Loucy (cell line): Measurements from ENCODE around the gene MMP13.

Source experiments
- H2AFZ ChIP-seq: fragments of 200-600 bp; sonication (generic); 2 replicates; pipeline ENCODE4 v1.6.0; 2016; ENCODE audit warnings: antibody characterized with exemption, mild to moderate bottlenecking, low read length, moderate library complexity
- H3F3A ChIP-seq: fragments of 200-600 bp; 2 replicates; pipeline ENCODE4 v1.6.0; 2016; ENCODE audit warnings: antibody characterized with exemption, low read depth, mild to moderate bottlenecking
- H3K27me3 ChIP-seq: fragments of 200-600 bp; sonication (generic); 2 replicates; pipeline ENCODE4 v1.6.1; 2014; ENCODE audit warnings: low read length, mild to moderate bottlenecking; ENCODE audit not compliant: insufficient read depth, poor library complexity, severe bottlenecking
- H3K36me3 ChIP-seq: fragments of 200-600 bp; sonication (generic); 2 replicates; pipeline ENCODE4 v1.6.1; 2016; ENCODE audit warnings: low read length; ENCODE audit not compliant: insufficient read depth
- H3K4me1 ChIP-seq: fragments of 200-600 bp; sonication (generic); 2 replicates; pipeline ENCODE4 v1.5.1; 2014; ENCODE audit warnings: low read length, mild to moderate bottlenecking; ENCODE audit not compliant: insufficient read depth, poor library complexity, severe bottlenecking
- H3K4me2 ChIP-seq: fragments of 200-600 bp; sonication (generic); 2 replicates; pipeline ENCODE4 v1.6.0; 2014; ENCODE audit warnings: antibody characterized with exemption, low read length, low read depth, mild to moderate bottlenecking; ENCODE audit not compliant: poor library complexity, severe bottlenecking
- H3K4me3 ChIP-seq: fragments of 200-600 bp; sonication (generic); 2 replicates; pipeline ENCODE4 v1.5.1; 2014; ENCODE audit warnings: low read length, mild to moderate bottlenecking, mixed read lengths; ENCODE audit not compliant: poor library complexity, severe bottlenecking
- H3K79me2 ChIP-seq: fragments of 200-600 bp; sonication (generic); 2 replicates; pipeline ENCODE4 v1.6.1; 2014; ENCODE audit warnings: low read length; ENCODE audit not compliant: insufficient read depth
- H3K9ac ChIP-seq: fragments of 200-600 bp; sonication (generic); 2 replicates; pipeline ENCODE4 v1.6.0; 2014; ENCODE audit warnings: mild to moderate bottlenecking, low read depth, low read length, moderate library complexity; ENCODE audit not compliant: poor library complexity, severe bottlenecking
- H3K9me2 ChIP-seq: fragments of 200-600 bp; sonication (generic); replicated peaks from 2 replicates; pipeline ENCODE4 v1.6.1; 2016; ENCODE audit warnings: low read depth, low read length, mixed read lengths
- H3K9me3 ChIP-seq: fragments of 200-600 bp; sonication (generic); 2 replicates; pipeline ENCODE4 v1.6.1; 2014; ENCODE audit warnings: mild to moderate bottlenecking, antibody characterized with exemption, low read length, low read depth; ENCODE audit not compliant: insufficient read depth
- H4K20me1 ChIP-seq: fragments of 200-600 bp; sonication (generic); 2 replicates; pipeline ENCODE4 v1.6.0; 2014; ENCODE audit warnings: antibody characterized with exemption, low read length, mild to moderate bottlenecking; ENCODE audit not compliant: insufficient read depth, poor library complexity, severe bottlenecking
- CTCF ChIP-seq: fragments of 200-600 bp; sonication (generic); conservative IDR thresholded peaks from 2 replicates; pipeline ENCODE4 v1.5.1; 2014; ENCODE audit warnings: mild to moderate bottlenecking, antibody characterized with exemption, low read length
- EZH2phosphoT487 ChIP-seq: fragments of 200-600 bp; IDR thresholded peaks from 2 replicates; pipeline ENCODE4 v1.6.1; 2018; ENCODE audit warnings: antibody characterized with exemption, mild to moderate bottlenecking, moderate library complexity, borderline replicate concordance

MMP13 gene

DNA sequence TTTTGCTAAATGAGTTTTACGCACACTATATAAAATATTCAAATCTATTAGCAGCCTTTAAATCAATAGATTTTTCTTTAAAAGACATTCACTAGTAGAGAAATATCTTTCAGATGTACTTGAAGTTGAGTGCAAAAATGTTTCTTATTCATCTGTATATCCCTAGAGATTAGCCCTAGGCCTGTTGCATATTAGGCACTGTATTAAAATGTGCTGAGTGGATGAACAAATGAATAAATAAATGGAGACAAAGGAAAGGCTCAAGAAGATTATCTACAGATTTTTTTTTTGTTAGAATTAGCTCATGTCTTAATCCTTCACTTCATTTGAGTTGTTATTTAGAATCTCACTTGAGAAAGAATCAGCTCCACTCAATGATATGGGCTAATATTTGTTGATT is 12.0 kb upstream of the MMP13 start:
- Histone ChIP-seq H3K9me2 (no peaks in the 10 kb centered on the region), H3K4me3 (no peak overlapping the region), H2AFZ (no peak overlapping the region), H3K4me1 (no peaks in the 10 kb centered on the region), H3K4me2 (no peak overlapping the region), H3K9me3 (no peaks in the 10 kb centered on the region), H4K20me1 (no peaks in the 10 kb centered on the region), H3K27me3 (no peaks in the 10 kb centered on the region), H3K9ac (no peak overlapping the region), H3K79me2 (no peaks in the 10 kb centered on the region), H3K36me3 (no peaks in the 10 kb centered on the region), H3F3A (no peaks in the 10 kb centered on the region)
- TF ChIP-seq EZH2phosphoT487 (no peak), CTCF (no peak)

DNA sequence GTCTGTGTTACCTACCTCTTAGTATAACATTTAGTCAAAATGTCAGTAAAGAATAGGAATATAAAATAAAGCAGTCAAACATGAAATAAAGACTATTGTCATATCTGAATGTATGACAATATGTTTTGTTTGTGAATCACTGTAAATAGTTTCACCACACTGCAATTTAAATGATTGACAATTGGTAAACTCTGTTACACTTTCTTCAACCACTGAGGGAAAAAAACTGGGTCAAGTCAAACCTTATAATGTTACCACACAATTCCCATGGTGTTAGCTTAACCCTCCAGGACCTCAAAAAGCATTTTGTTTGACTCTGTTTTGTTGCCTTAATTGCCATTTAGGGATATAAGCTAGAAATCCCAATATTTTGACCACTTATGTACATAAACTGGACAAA is 10.5 kb upstream of the MMP13 start:
- Histone ChIP-seq H3K36me3 (no peaks in the 10 kb centered on the region), H3K79me2 (no peaks in the 10 kb centered on the region), H3K27me3 (no peaks in the 10 kb centered on the region), H4K20me1 (no peaks in the 10 kb centered on the region), H3K9ac (no peak overlapping the region), H3K4me3 (no peak overlapping the region), H3K9me3 (no peaks in the 10 kb centered on the region), H2AFZ (no peak overlapping the region), H3K9me2 (no peaks in the 10 kb centered on the region), H3K4me1 (no peaks in the 10 kb centered on the region), H3K4me2 (no peak overlapping the region), H3F3A (no peaks in the 10 kb centered on the region)
- TF ChIP-seq CTCF (no peak), EZH2phosphoT487 (no peak)

DNA sequence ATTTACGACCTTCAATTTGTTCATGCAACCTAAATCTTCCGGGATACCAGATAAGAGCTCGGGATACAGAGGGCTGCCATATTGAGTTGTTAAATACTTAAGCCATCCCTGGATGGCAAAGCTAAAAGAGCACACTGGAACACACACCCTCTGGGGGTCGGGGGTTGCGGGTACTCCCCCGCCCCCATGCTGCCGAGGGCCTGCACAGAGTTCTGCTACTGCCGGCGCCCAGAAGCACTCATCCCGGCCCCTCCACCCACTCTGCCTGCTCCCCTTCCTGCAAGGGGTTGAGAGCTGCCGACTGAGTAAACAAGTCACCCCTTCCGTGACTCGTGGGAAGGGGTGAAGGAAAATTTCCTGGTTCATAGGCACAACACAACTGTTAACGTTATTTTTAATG is 9.3 kb upstream of the MMP13 start:
- H2AFZ ChIP-seq, result no peak overlapping the region
- no peaks in the 10 kb centered on the region for H3K79me2 ChIP-seq
- TF ChIP-seq EZH2phosphoT487 (no peak), CTCF (no peak)
- no peaks in the 10 kb centered on the region for H3K27me3 ChIP-seq
- H4K20me1 ChIP-seq, result no peaks in the 10 kb centered on the region
- H3K4me3 ChIP-seq, result no peak overlapping the region
- H3K9ac ChIP-seq, result no peak overlapping the region
- H3K9me2 ChIP-seq, result no peaks in the 10 kb centered on the region
- no peaks in the 10 kb centered on the region for H3F3A ChIP-seq
- no peaks in the 10 kb centered on the region for H3K36me3 ChIP-seq
- no peak overlapping the region for H3K4me2 ChIP-seq
- H3K9me3 ChIP-seq, result no peaks in the 10 kb centered on the region
- H3K4me1 ChIP-seq, result no peaks in the 10 kb centered on the region
